Gastroesophageal sphincter (tissue), 3 donors: ENCODE data around the gene HIRA.

ENCODE experiments used
- EP300 ChIP-seq: sonication (generic); formaldehyde crosslinking; IDR thresholded peaks from one replicate; pipeline ENCODE4 v1.6.1; 2017; ENCODE audit warnings: antibody characterized with exemption, mild to moderate bottlenecking
- POLR2A ChIP-seq, 2 donors: fragments of 450-650 bp; IDR thresholded peaks; one replicate each; pipeline ENCODE4 v1.6.1; 2017; ENCODE audit warnings: antibody characterized with exemption in 2 of 2, mild to moderate bottlenecking in 2 of 2, moderate library complexity in 1 of 2
- POLR2AphosphoS5 ChIP-seq: sonication (generic); formaldehyde crosslinking; IDR thresholded peaks from one replicate; pipeline ENCODE4 v1.6.1; 2017; ENCODE audit warnings: antibody characterized with exemption
- TF ChIP-seq, protein P1 (sequence below), 4 experiments: fragments of 200-600 bp in 2 of 4; fragments of 450-650 bp in 2 of 4; sonication (generic) in 1 of 4; IDR thresholded peaks; one replicate each; pipeline ENCODE4 v1.5.1; 2017 to 2019; ENCODE audit warnings: antibody characterized with exemption in 4 of 4, mild to moderate bottlenecking in 2 of 4, moderate library complexity in 2 of 4

GRCh38 chr22:19443544-19444211, 12.1 kb upstream of the HIRA start:
- TF ChIP-seq, protein P1, sequence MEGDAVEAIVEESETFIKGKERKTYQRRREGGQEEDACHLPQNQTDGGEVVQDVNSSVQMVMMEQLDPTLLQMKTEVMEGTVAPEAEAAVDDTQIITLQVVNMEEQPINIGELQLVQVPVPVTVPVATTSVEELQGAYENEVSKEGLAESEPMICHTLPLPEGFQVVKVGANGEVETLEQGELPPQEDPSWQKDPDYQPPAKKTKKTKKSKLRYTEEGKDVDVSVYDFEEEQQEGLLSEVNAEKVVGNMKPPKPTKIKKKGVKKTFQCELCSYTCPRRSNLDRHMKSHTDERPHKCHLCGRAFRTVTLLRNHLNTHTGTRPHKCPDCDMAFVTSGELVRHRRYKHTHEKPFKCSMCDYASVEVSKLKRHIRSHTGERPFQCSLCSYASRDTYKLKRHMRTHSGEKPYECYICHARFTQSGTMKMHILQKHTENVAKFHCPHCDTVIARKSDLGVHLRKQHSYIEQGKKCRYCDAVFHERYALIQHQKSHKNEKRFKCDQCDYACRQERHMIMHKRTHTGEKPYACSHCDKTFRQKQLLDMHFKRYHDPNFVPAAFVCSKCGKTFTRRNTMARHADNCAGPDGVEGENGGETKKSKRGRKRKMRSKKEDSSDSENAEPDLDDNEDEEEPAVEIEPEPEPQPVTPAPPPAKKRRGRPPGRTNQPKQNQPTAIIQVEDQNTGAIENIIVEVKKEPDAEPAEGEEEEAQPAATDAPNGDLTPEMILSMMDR (IDR thresholded peaks at IDR 0.05): no peak
- TF ChIP-seq POLR2AphosphoS5: no peak
- no peak for TF ChIP-seq POLR2A (IDR thresholded peaks at IDR 0.05)
- no peak for TF ChIP-seq EP300
